Esophagus muscularis mucosa (tissue), 3 donors: Measurements from ENCODE around the gene CARM1.
"Not testable (repeated sequence)": the region's sequence is repeated elsewhere in the genome, so short reads cannot be mapped to it uniquely, and the experiment has no call there.

Experiments
- CTCF ChIP-seq, 3 experiments: fragments of 200-600 bp in 2 of 3; fragments of 450-650 bp in 1 of 3; sonication (generic) in 2 of 3; IDR thresholded peaks; one replicate each; pipeline ENCODE4 v1.5.1; 2017 to 2019; ENCODE audit warnings: antibody characterized with exemption in 3 of 3, mild to moderate bottlenecking in 2 of 3, moderate library complexity in 1 of 3
- POLR2A ChIP-seq: fragments of 450-650 bp; IDR thresholded peaks from one replicate; pipeline ENCODE4 v1.6.1; 2017; ENCODE audit warnings: antibody characterized with exemption, moderate library complexity, mild to moderate bottlenecking, low read depth

- TF ChIP-seq CTCF (IDR thresholded peaks at IDR 0.05); POLR2A: not testable (repeated sequence)
These were observed 70.3 kb downstream of the CARM1 start for GRCh38 chr19:10941649-10942048.
